Measurements from ENCODE around the gene NYAP2. TPM values are rescaled to one million over a fixed set of nuclear protein-coding genes. Genes with fewer than 3 reads are reported as not detected.

The NYAP2 gene
- total and polyA plus RNA-seq, 10 of the 15 experiments (the other 5 are each of a cell fraction or from before 2014, with no cell fraction given), result 0.03 TPM; not detected in 9

GRCh38 chr2:225454412-225454811, 54.9 kb downstream of the NYAP2 start:
- in situ Hi-C loops (cut with MboI) (no loop called here), intact Hi-C loops (cut with micrococcal nuclease; ENCODE audit: unreplicated experiment) (no loop called here)
- FAIRE-seq (no peak), ATAC-seq (no peak), DNase-seq (ENCODE audit: low read depth, low spot score) (no peak)
- Histone ChIP-seq H2AFZ (ENCODE audit: control insufficient read depth, low read depth, low read length) (no peak overlapping the region), H3K79me2 (ENCODE audit: control insufficient read depth, insufficient read depth, low read length) (no peaks in the 10 kb centered on the region), H3K9ac (ENCODE audit: control insufficient read depth, insufficient read depth, low read length) (no peak overlapping the region), H3K36me3 (ENCODE audit: control insufficient read depth in 2 of 2, insufficient read depth in 2 of 2, low read length in 1 of 2) (no peaks in the 10 kb centered on the region), H3K9me3 (replicated peaks; ENCODE audit: control insufficient read depth, insufficient read depth, low read length) (no peaks in the 10 kb centered on the region), H3K27me3 (replicated peaks in 1 of 2; ENCODE audit: control insufficient read depth in 2 of 2, insufficient read depth in 2 of 2, low read length in 1 of 2) (no peaks in the 10 kb centered on the region), H3K27ac (ENCODE audit: control insufficient read depth, insufficient read depth) (no peak overlapping the region), H3K4me1 (ENCODE audit: control insufficient read depth, insufficient read depth, low read length) (no peaks in the 10 kb centered on the region), H4K20me1 (ENCODE audit: control insufficient read depth, insufficient read depth) (no peaks in the 10 kb centered on the region), H3K4me3 (no peak overlapping the region), H3K4me2 (ENCODE audit: control insufficient read depth, insufficient read depth) (no peak overlapping the region)
- BruUV-seq (replicated peaks), result no TSS peak
- POLR2A ChIA-PET, result no interaction called here
- WGBS (ENCODE audit: insufficient coverage, insufficient replicate concordance, low lambda C conversion rate, missing lambda C conversion rate), result 91% methylated on average over 6 of the region's 6 CpGs
- SMC1A ChIA-PET (ENCODE audit: uncharacterized antibody, unreplicated experiment), result interaction anchor here (1.4 kb wide), 1 partner anchor 17 kb away, joined by 4 read pairs; no protein-coding TSS in a partner anchor
- CTCF ChIA-PET, result no interaction called here
- TF ChIP-seq CTCF (IDR thresholded peaks at IDR 0.05 in 2 of 3, conservative IDR thresholded peaks at IDR 0.05 in 1 of 3; ENCODE audit: control insufficient read depth in 2 of 3, extremely low read depth in 1 of 3, insufficient read depth in 1 of 3, low read depth in 3 of 3, low read length in 3 of 3), result no peak
- no peak for TF ChIP-seq EZH2 (IDR thresholded peaks at IDR 0.05; ENCODE audit: borderline replicate concordance, control insufficient read depth, low read depth, low read length)
- no peak for TF ChIP-seq EGR1 (IDR thresholded peaks at IDR 0.05; ENCODE audit: borderline replicate concordance in 1 of 2, low read depth in 2 of 2, low read length in 2 of 2)
- TF ChIP-seq BHLHE40 (IDR thresholded peaks at IDR 0.05; ENCODE audit: borderline replicate concordance in 1 of 2, low read depth in 2 of 2, low read length in 1 of 2), result no peak
- TF ChIP-seq CREB1 (IDR thresholded peaks at IDR 0.05; ENCODE audit: low read depth), result no peak
- TF ChIP-seq IRF4 (IDR thresholded peaks at IDR 0.05; ENCODE audit: low read depth, low read length), result no peak
- RAD21 ChIA-PET (ENCODE audit: unreplicated experiment), result no interaction called here

All from GM12878 (cell line).